Skin of body (tissue), 2 donors: ENCODE measurements around the gene KRTAP10-7. TPM values are rescaled to one million over a fixed set of nuclear protein-coding genes. Genes with fewer than 3 reads are reported as not detected.
"Not testable (repeated sequence)": the region's sequence is repeated elsewhere in the genome, so short reads cannot be mapped to it uniquely, and the experiment has no call there.

Experiments
- DNase-seq: peaks from one replicate; lab custom pipeline; 2025; lab: John Stamatoyannopoulos, UW
- total RNA-seq: library from RNA; depleted of rRNA; stranded (reverse); fragments of >200 nt; gene quantifications from one replicate; pipeline ENCODE4 v1.2.3, GENCODE V29; 2014

The KRTAP10-7 gene
- total RNA-seq = 0.99 TPM

- not testable (repeated sequence) for DNase-seq
Measured at GRCh38 chr21:44600118-44600978, at the start of gene KRTAP10-7. Gene KRTAP10-7, plus strand, starts transcription at chr21:44600597. Its CDS starts 25 bp downstream, at chr21:44600622.

GRCh38 chr21:44550807-44551206 lies 49.6 kb upstream of the KRTAP10-7 start:
- DNase-seq = no peak

DNA sequence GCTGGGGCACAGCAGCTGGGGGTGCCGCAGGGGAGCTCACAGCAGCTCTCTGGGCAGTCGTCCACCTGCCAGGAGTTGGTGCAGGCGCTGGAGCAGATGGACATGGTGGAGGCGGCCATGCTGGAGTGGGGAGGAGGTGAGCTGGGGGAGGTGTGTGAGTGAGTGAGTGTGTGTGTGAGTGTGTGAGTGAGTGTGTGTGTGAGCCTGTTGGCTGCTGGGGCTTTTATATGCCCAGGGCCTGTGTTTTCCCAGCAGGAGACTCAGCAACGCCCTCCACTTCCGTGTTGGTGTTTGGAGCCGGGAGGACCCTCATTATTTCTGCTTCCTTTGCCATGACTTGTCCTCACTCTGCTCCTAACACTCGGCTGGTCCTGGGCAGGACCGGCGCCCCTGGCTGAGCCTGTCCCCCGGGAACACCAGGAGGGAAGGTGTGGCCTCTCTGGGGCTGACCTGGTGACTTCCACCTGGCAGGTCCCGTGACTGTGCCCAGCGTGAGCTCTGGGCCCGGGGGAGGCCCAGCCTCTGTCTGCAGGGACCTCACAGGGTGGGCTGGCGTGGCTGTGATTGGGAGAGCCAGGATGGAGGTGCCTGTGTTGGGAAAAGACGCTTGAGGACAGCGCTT lies 48.9 kb upstream of the KRTAP10-7 start, which contains the start of gene KRTAP10-2:
Gene KRTAP10-2 (minus strand): TSS at position 166 of the 622 bp plus-strand sequence. CDS start 47 bp downstream, at position 119.
- no peak for DNase-seq

GRCh38 chr21:44552136-44552535 lies 48.3 kb upstream of the KRTAP10-7 start:
- no peak for DNase-seq

DNA sequence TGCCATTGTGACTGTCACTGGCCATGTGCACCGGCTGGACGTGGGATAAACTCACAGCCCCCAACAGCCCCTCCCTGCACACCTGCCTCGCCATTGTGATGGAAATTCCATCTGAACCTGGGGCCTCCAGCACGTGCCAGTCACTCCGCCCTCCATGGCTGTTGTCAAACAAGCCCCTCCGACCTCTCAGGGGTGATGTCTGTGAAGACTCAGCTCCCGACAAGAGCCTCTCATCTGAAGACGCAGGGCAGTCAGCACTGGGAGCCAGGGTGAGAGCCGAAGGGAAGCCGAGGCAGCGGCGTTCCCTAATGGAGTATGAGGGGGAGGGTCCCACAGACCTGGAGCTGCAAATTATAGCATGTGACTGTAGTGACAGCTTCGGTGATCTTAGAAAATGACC lies 47.7 kb upstream of the KRTAP10-7 start:
- no peak for DNase-seq

GRCh38 chr21:44555200-44555875 lies 45.1 kb upstream of the KRTAP10-7 start:
- no peak for DNase-seq

DNA sequence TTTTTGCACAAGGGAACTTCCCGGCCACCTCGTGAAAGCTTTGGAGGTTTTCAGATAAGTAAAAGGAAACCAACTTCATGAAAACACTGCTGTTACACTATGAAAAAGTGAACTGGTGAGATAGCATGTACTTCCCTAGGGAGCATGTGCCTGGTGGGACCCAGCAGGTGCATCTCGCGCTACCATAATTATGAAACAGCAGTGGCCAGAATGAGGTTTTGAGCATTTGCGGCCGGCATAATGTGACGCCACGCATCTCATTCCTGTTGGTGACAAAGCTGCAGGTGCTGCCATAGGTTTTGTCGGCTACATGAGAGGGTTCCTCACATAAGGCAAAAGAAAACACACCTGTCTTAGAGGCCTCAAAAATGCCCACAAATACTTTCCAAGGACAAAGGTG lies 43.5 kb upstream of the KRTAP10-7 start:
- no peak for DNase-seq

DNA sequence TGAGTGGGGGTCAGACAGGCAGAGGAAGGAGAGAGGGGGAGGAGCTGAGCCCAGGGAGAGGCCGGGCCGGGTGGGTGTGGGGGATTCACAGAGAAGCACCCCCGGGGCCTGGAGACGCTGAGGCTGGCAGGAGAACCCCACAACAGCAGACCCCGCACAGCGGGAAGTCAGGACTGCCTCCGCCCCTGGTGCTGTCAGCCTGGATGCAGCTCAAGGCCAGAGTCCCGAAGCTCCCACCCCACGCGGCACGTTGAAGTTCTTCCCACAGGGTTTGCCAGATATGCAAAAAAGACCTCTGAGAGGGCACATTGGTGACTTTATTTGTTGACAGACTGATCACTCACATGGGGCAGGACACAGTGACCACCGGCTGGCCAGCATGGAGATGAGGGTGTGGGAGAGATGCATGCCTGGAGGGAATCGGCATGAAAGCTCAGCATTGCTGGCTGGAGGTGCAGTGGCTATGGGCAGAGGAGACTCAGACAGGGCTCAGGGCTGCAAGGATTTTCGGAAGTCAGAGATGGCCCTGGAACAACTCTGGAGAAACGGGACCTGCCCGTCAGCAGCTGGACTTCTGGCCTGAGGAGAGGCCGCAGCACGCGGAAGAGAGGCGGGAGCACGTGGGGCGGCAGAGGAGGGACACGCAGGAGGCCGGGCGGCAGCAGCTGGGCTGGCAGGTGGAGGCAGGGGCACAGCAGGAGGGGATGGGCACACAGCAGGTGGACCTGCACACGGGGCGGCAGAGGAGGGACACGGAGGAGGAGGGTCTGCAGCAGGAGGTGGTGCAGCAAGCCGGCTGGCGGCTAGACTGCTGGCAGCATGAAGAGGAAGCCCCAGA lies 42.7 kb upstream of the KRTAP10-7 start:
- DNase-seq = no peak

DNA sequence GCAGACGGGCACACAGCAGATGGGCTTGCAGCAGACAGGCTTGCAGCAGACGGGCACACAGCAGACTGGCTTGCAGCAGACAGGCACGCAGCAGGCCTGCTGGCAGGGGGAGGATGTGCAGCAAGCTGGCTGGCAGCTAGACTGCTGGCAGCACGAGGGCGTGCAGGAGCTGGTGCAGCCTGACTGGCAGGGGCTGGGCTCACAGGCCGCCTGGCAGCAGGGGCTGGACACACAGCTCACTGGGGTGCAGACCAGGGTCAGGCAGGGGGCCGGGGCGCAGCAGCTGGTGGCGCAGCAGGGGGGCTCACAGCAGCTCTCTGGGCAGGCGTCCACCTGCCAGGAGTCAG lies 42.1 kb upstream of the KRTAP10-7 start:
- not testable (repeated sequence) for DNase-seq

DNA sequence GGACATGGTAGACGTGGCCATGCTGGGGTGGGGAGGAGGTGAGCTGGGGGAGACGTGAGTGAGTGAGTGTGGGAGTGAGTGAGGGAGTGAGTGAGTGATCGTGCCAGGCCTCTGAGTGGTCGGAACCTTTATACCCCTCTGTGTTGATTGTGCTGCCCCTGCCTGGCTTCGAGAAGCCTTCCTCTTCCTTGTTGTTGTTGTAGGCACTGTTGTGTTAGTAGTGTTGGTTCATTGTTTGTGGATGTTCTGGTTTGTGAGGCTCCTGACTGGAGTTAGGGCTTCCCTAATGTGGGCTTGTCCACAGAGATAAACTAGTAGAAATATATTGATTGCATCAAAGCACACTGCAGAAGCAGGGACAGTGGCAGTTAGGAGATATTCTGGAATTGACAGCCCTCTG lies 41.7 kb upstream of the KRTAP10-7 start, which contains the start of gene KRTAP10-3:
Gene KRTAP10-3 (minus strand): TSS at position 101 of the 400 bp plus-strand sequence. CDS start 80 bp downstream, at position 21.
- no peak for DNase-seq

- no peak for DNase-seq
Measured at GRCh38 chr21:44564099-44564498, 36.3 kb upstream of the KRTAP10-7 start.

DNA sequence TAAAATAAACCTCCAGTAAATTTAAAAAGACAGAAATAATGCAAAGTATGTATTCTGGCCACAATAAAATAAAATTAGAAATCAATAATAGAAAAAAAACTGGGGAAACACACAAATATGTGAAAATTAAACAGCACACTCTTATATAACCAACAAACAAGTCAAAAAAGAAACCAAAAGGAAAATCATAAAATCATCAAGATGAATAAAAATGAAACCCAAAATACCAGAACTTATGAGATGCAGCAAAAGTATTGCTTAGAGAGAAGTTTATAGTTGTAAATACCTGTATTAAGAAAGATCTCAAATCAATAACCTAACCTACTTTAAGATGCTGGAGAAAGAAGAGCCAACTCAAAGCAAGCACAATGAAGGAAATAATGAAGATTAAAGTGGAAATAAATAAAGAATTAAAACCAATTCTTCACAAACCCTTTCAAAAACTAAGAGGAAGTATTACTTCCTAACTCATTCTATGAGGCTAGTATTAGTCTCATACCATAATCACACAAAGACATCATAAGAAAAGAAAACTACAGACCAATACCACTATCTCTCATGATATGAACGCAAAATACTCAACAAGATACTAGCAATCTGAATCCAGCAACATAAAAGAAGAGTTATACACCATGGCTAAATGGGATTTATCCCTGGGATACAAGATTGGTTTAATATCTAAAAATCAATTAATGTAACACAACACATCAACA lies 35.4 kb upstream of the KRTAP10-7 start:
- no peak for DNase-seq

- DNase-seq = no peak
Measured at GRCh38 chr21:44566403-44566802, 34.0 kb upstream of the KRTAP10-7 start.

DNA sequence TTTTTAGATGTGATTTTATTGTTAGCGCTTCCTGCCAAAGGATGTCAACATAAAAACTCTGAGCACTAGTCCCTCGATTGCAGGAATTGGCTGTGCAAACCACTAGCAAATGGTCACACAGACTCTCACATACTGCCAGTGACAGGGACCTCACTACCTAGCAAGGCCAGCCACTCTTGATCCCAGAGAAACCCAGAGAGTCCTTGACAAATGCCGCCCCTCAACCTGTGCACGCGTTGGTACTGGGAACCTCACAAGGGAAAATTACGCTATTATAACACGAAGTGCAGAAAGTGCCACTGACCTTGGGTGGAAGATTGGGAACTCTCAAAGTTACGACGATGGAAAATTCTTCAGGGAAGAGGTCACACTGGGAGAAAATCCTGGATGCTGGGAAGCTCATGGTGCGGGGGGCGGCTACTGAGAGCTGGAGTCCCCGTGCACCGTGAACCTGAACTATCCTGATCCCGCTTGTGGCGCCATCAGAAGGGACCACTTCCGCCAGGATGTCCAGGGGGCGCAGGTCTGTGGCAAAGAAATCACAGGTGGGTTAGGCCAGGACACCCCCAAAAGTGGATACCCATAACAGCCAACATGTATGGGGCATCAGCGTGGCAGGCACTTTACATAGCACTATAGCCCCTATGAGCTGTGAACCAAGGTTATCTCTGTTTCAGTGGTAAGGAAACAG lies 32.8 kb upstream of the KRTAP10-7 start:
- DNase-seq = no peak

DNA sequence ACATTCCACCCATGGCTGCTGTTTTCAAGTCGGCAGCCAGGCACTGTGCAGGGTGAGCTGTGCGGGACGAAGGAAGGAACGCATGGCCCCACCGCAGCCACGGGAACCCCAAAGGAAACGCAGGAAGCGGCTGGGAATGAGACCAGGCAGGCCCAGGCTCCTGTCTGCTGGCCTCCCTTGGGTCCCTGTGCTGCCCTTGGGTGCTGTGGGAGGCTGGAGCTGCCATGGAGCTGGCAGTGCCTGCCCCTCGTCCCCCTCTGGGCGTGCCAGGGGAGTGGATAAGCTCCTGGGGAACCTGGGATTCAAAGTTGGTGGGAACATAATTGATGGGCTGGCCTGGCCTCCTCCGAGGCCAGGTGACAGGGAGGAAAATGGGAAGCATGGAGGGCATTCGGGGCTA lies 32.1 kb upstream of the KRTAP10-7 start:
- no peak for DNase-seq

- no peak for DNase-seq
Measured at GRCh38 chr21:44568667-44569556, 31.5 kb upstream of the KRTAP10-7 start.

DNA sequence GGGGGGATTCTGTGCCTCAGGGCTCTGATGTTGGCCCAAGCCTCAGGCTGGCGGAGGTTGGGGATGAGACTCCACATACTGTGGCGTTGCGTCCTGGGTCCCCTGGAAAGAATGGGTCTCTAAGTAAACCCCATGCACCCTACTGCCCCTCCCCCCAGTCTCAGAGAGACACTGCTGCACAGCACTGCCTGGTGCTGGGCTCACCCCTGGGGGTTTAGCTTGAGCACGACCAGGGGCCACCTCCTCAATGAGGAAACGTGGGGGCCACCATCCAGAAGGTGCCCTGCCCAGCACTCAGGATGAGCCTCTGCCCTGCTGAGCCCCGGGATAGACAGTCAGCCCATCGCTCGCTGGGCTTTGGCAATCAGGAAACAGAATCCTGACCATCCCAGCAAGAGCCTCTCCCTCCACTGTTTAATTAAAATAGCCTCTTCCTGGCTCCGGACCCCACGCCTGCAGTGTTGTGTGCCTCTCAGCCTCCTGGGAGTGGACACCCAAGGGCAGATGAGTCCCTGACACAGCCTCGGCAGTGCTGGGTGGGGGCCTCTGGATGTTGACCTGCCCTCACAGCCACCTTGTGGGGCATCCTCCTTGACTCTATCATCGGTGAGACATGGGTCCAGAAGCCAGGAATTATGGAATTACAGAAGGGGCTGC lies 30.4 kb upstream of the KRTAP10-7 start:
- no peak for DNase-seq

DNA sequence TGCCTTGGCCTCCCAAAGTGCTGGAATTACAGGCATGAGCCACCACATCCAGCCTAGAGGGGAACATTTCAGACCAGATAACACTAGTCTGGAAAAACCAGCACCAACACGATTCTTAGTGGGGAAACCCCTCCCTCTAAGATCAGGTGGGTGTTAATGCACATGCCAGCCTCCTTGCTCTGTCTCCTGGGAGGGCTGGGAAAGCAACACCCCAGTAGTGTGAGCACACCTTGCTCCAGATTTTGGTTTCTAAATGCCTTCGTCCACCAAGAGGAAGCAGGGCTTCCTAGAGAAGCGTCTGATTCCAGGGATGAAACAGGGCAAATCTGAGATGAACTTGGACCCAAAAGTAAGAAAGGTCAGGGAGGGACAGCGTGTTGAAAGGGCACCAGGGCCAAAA lies 29.1 kb upstream of the KRTAP10-7 start:
- no peak for DNase-seq
